Fibroblast of mammary gland (primary cell): ENCODE results near the gene SPTAN1.
A peak's percentile ranks its signal among the peaks of the same experiment; 100 is the strongest.
"Not testable (repeated sequence)": the region's sequence is repeated elsewhere in the genome, so short reads cannot be mapped to it uniquely, and the experiment has no call there.

ENCODE experiments used
- DNase-seq: peaks from one replicate; pipeline ENCODE4 v3.0.0-alpha.2; 2010; ENCODE audit warnings: low read depth
- H3K4me3 ChIP-seq: 2 replicates; pipeline ENCODE4 v1.5.1; 2011; ENCODE audit warnings: low read depth, mild to moderate bottlenecking, low read length, moderate library complexity; ENCODE audit not compliant: control insufficient read depth
- TF ChIP-seq, protein P1 (sequence below): conservative IDR thresholded peaks from 2 replicates; pipeline ENCODE4 v1.5.1; 2011; ENCODE audit warnings: low read depth, low read length, inconsistent platforms; ENCODE audit not compliant: control insufficient read depth, insufficient read depth

The SPTAN1 gene

DNA sequence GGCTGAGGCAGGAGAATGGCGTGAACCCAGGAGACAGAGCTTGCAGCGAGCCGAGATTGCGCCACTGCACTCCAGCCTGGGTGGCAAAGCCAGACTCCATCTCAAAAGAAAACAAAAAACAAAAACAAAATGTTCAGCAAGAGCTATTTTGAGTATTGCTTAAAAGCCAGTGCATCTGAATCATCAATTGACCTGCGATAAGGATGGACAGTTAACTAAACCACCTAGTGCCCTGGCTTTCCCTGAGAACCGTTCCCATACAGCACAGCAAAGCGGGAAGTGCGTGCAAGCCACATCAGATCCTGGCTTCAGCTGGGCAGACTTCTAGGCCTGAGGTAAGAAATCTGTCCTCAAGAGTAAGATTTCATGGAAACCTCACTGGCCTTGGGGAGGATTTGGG lies 101.5 kb downstream of the SPTAN1 start:
- H3K4me3 ChIP-seq, result no peak overlapping the region
- no peak for DNase-seq
- TF ChIP-seq, protein P1, sequence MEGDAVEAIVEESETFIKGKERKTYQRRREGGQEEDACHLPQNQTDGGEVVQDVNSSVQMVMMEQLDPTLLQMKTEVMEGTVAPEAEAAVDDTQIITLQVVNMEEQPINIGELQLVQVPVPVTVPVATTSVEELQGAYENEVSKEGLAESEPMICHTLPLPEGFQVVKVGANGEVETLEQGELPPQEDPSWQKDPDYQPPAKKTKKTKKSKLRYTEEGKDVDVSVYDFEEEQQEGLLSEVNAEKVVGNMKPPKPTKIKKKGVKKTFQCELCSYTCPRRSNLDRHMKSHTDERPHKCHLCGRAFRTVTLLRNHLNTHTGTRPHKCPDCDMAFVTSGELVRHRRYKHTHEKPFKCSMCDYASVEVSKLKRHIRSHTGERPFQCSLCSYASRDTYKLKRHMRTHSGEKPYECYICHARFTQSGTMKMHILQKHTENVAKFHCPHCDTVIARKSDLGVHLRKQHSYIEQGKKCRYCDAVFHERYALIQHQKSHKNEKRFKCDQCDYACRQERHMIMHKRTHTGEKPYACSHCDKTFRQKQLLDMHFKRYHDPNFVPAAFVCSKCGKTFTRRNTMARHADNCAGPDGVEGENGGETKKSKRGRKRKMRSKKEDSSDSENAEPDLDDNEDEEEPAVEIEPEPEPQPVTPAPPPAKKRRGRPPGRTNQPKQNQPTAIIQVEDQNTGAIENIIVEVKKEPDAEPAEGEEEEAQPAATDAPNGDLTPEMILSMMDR, result no peak

DNA sequence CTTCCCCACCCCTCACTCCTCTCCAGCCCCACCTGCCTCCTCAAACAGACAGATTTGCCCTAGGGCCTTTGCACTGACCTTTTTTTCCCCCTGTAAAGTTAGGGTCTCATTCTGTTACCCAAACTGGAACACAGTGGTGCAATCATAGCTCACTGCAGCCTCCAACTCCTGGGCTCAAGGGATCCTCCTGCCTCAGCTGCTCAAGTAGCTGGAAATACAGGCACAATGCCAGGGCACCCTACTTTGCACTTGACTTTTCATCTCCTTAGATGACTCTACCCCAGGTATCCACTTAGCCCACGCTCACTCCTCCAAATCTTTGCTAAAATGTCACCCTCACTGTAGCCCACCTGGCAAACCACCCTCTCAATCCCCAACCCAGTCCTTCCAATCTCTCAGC lies 102.1 kb downstream of the SPTAN1 start:
- no peak overlapping the region for H3K4me3 ChIP-seq
- TF ChIP-seq, protein P1, result no peak
- no peak for DNase-seq

DNA sequence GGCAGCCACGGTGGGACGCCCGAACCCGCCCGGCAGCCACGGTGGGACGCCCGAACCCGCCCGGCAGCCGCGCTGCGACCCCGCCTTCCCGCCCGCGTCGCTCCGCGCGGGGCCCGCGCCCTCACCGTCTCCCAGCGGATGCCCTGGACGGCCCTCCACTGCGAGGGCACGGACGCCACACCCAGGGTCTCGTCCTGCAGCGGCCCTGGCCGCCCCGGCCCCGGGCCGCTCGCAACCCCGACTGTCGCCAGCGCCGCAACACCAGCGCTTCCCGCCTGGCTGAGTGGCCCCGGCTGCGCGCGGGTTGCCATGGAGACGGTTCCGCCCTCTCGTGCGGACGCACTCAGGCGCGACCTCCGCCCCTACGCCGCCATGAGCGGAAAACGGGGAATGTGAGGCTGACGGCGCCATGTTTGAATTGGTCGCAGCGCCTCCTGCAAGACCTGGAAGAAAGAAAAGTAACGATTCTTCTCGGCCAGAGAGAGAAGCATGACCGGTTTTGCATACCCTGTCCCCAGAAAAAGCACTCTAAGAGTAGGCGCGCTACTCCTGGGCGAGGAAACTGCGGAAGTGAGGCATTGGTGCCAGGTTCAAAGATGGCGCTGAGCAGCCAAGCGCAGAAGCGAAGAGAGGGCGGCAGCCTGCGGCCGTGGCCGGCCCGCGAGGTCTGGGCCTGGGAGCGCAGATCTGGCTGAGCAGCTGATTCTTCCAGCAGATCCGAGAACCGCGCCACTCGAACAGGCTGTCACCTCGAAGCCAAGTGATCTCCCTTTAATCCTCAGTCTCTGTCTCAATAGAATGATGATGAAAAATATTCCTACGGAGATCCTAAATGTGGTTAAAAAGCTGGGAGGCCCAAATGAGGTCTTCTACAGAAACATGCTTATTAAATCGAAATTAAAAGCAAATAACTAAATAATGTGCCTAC lies 104.3 kb downstream of the SPTAN1 start, which contains the start of gene DYNC2I2:
Gene DYNC2I2, minus strand, starts transcription at position 432 of the 928 bp plus-strand sequence. Its CDS starts 121 bp downstream, at position 311.
- H3K4me3 ChIP-seq, result peak within 1 kb of the TSS; percentile 69
- peak; percentile 88 for DNase-seq
- TF ChIP-seq, protein P1, result no peak

DNA sequence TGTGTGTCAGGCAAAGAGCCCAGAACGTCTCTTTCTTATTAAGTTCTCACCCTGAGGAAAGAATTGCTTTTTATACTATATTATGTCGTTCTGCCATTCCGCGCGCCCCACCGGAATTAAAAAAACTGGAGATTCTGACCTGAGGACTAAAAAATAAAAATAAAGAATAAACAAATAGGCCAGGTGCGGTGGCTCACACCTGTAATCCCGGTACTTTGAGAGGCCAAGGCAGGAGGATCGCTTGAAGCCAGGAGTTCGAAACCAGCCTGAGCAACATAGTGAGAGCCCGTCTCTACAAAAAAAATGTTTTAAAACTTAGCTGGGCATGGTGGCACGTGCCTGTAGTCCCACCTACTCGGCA lies 104.9 kb downstream of the SPTAN1 start:
- no peak overlapping the region for H3K4me3 ChIP-seq
- DNase-seq, result no peak
- TF ChIP-seq, protein P1, result no peak

DNA sequence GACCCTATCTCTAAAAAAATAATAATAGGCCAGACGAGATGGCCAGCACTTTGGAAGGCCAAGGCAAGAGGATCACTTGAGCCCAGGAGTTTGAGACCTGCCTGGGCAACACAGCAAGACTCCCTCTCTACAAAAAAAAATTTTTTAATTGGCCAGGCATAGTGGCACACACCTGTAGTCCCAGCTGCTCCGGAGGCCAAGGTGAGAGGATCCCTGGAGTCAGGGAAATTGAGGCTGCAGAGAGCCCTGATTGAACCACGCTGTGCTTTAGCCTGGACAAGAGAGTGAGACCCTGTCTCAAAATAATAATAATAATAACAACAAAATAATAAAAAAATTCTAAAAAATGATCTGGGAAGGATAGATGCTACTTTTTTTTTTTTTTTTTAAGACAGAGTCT lies 105.4 kb downstream of the SPTAN1 start:
- no peak overlapping the region for H3K4me3 ChIP-seq
- TF ChIP-seq, protein P1, result no peak
- no peak for DNase-seq

DNA sequence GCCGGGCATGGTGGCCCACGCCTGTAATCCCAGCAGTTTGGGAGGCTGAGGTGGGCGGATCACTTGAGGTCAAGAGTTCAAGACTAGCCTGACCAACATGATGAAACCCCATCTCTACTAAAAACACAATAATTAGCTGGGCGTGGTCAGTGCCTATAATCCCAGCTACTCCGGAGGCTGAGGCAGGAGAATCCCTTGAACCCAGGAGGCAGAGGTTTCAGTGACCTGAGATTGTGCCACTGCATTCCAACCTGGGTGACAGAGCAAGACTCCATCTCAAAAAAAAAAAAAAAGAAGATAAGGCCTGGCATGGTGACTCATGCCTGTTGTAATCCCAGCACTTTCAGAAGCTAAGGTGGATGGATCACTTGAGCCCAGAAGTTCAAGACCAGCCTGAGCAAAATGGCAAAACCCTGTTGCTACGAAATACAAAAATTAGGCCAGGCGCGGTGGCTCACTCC lies 114.1 kb downstream of the SPTAN1 start:
- not testable (repeated sequence) for H3K4me3 ChIP-seq
- DNase-seq, result peak; percentile 50

DNA sequence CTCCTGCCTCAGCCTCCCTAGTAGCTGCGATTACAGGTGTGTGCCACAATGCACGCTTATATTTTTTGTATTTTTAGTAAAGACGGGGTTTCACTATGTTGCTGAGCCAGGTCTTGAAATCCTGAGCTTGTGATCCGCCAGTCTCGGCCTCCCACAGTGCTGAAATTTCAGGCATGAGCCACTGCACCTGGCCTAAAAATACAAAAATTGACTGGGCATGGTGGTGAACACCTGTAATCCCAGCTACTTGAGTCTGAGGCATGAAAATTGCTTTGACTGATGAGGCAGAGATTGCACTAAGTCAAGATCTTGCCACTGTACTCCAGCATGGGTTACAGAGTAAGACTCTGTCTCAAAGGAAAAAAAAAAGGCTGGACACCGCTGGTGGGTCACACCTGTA lies 117.4 kb downstream of the SPTAN1 start:
- TF ChIP-seq, protein P1, result no peak
- DNase-seq, result no peak

More for the DNA sequence above, 117.4 kb downstream of the SPTAN1 start:
- H3K4me3 ChIP-seq, result no peak overlapping the region
